Thyroid gland (tissue), 4 donors: ENCODE results near the gene PCMTD2.

Experiments used
- CTCF ChIP-seq, 6 experiments: fragments of 200-600 bp in 3 of 6; fragments of 450-650 bp in 3 of 6; sonication (generic) in 3 of 6; IDR thresholded peaks; one replicate each; pipeline ENCODE4 v1.5.1; 2016 to 2019; ENCODE audit warnings: antibody characterized with exemption in 6 of 6, mild to moderate bottlenecking in 2 of 6, inconsistent platforms in 1 of 6, moderate library complexity in 1 of 6
- POLR2A ChIP-seq, 2 donors: fragments of 450-650 bp; IDR thresholded peaks; one replicate each; pipeline ENCODE4 v1.6.1; 2017; ENCODE audit warnings: antibody characterized with exemption in 2 of 2, mild to moderate bottlenecking in 2 of 2, moderate library complexity in 1 of 2

DNA sequence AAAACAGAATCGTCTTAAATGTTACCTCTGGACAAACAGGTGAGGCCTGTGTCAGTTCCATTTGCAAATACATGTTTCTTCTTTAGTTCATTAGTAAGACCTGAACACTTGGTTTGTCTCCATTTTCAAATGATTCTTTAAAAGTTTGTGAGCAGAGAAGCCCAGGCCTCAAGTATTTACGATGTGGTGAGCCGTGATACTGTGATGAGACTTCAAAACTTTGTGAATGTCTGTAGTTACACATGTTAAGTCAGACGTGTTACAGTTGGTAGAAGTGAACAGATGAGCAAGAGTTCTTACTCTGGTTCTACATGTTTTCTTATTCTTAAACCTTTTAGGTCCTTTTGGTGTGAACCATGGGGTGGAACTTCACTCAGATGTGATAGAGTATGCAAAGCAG is 8.5 kb downstream of the PCMTD2 start:
- TF ChIP-seq CTCF (IDR thresholded peaks at IDR 0.05) (no peak), POLR2A (IDR thresholded peaks at IDR 0.05) (no peak)
